GM18867 (cell line): ENCODE results near the gene RAB6B.

Experiments used
- ATAC-seq: cut with Tn5 transposase; IDR thresholded peaks from one replicate; pipeline ENCODE4 v1.9.1; 2021; ENCODE audit warnings: mild to moderate bottlenecking, moderate library complexity; ENCODE audit not compliant: unreplicated experiment

The RAB6B gene

GRCh38 chr3:133881939-133882825, 13.5 kb downstream of the RAB6B start:
- no peak for ATAC-seq

- no peak for ATAC-seq
Observed at GRCh38 chr3:133881492-133881891, 14.2 kb downstream of the RAB6B start.

GRCh38 chr3:133880886-133881455, 14.7 kb downstream of the RAB6B start:
- ATAC-seq = no peak

GRCh38 chr3:133880287-133880686, 15.4 kb downstream of the RAB6B start:
- ATAC-seq = peak; percentile 74

GRCh38 chr3:133878518-133878917, 17.2 kb downstream of the RAB6B start:
- ATAC-seq = no peak

- ATAC-seq = no peak
Observed at GRCh38 chr3:133877221-133877620, 18.5 kb downstream of the RAB6B start.

- ATAC-seq = no peak
Observed at GRCh38 chr3:133874761-133875438, 20.8 kb downstream of the RAB6B start.

- ATAC-seq = peak; percentile 38
Observed at GRCh38 chr3:133874344-133874743, 21.3 kb downstream of the RAB6B start.

GRCh38 chr3:133872781-133873180, 22.9 kb downstream of the RAB6B start:
- ATAC-seq = no peak

GRCh38 chr3:133872161-133872560, 23.5 kb downstream of the RAB6B start:
- no peak for ATAC-seq

GRCh38 chr3:133871368-133872090, 24.2 kb downstream of the RAB6B start:
- no peak for ATAC-seq

- ATAC-seq = no peak
Observed at GRCh38 chr3:133870822-133871221, 24.9 kb downstream of the RAB6B start.

GRCh38 chr3:133869586-133869985, 26.1 kb downstream of the RAB6B start:
- ATAC-seq = no peak

- no peak for ATAC-seq
Observed at GRCh38 chr3:133868758-133869475, 26.8 kb downstream of the RAB6B start.

- no peak for ATAC-seq
Observed at GRCh38 chr3:133868186-133868585, 27.5 kb downstream of the RAB6B start.

- ATAC-seq = no peak
Observed at GRCh38 chr3:133866141-133866540, 29.5 kb downstream of the RAB6B start.

GRCh38 chr3:133865136-133865855, 30.4 kb downstream of the RAB6B start:
- ATAC-seq = no peak

- ATAC-seq = no peak
Observed at GRCh38 chr3:133864616-133865015, 31.1 kb downstream of the RAB6B start.

- ATAC-seq = no peak
Observed at GRCh38 chr3:133863911-133864310, 31.8 kb downstream of the RAB6B start.

- no peak for ATAC-seq
Observed at GRCh38 chr3:133862161-133862560, 33.5 kb downstream of the RAB6B start.
